CD4-positive, CD25-positive, alpha-beta regulatory T cell (primary cell): Measurements from ENCODE around the gene OXA1L. TPM values are rescaled to one million over a fixed set of nuclear protein-coding genes. Genes with fewer than 3 reads are reported as not detected.

ENCODE experiments used
- ATAC-seq, 2 donors: fragments of 150-1000 bp; cut with Tn5 transposase; one replicate each; pipeline ENCODE4 v1.10.0; 2021; ENCODE audit warnings: low read depth in 2 of 2, moderate number of reproducible peaks in 2 of 2, moderate library complexity in 1 of 2
- DNase-seq, 3 donors: peaks; one replicate each; pipeline versions ENCODE4 v3.0.0 to v3.0.0-alpha.2; 2012 to 2022; ENCODE audit warnings: mixed read lengths in 1 of 3
- H3K27ac ChIP-seq: one replicate; pipeline ENCODE4 v1.7.0; 2013; ENCODE audit warnings: mild to moderate bottlenecking, low read length; ENCODE audit not compliant: insufficient read depth, poor library complexity, severe bottlenecking
- H3K27me3 ChIP-seq: one replicate; pipeline ENCODE4 v1.7.0; 2013; ENCODE audit warnings: low read length; ENCODE audit not compliant: control insufficient read depth, insufficient read depth
- H3K36me3 ChIP-seq: one replicate; pipeline ENCODE4 v1.7.0; 2013; ENCODE audit warnings: mild to moderate bottlenecking, low read length, moderate library complexity; ENCODE audit not compliant: control insufficient read depth, insufficient read depth
- H3K4me1 ChIP-seq: 2 replicates; pipeline ENCODE4 v1.7.0; 2013; ENCODE audit warnings: mild to moderate bottlenecking, low read length; ENCODE audit not compliant: insufficient read depth, control insufficient read depth, poor library complexity, severe bottlenecking
- H3K4me3 ChIP-seq: one replicate; pipeline ENCODE4 v1.7.0; 2013; ENCODE audit warnings: low read depth, mild to moderate bottlenecking, low read length, moderate library complexity
- H3K9me3 ChIP-seq, 2 experiments: 1 replicate in 1 of 2; 2 replicates in 1 of 2; pipeline ENCODE4 v1.7.0; 2013; ENCODE audit warnings: low read length in 2 of 2, mild to moderate bottlenecking in 1 of 2, moderate library complexity in 1 of 2; ENCODE audit not compliant: control insufficient read depth in 2 of 2
- H3K27ac Mint-ChIP-seq, 3 donors: one replicate each; pipeline ENCODE4 v1.8.0; 2020 to 2022; ENCODE audit warnings: mild to moderate bottlenecking in 3 of 3, mixed read lengths in 3 of 3, moderate library complexity in 2 of 3
- H3K27me3 Mint-ChIP-seq: one replicate; pipeline ENCODE4 v1.8.0; 2022; ENCODE audit warnings: mild to moderate bottlenecking, mixed read lengths
- H3K36me3 Mint-ChIP-seq: one replicate; pipeline ENCODE4 v1.8.0; 2020; ENCODE audit warnings: mixed read lengths
- H3K4me1 Mint-ChIP-seq, 4 donors: one replicate each; pipeline ENCODE4 v1.8.0; 2020 to 2022; ENCODE audit warnings: mixed read lengths in 4 of 4, mild to moderate bottlenecking in 1 of 4
- H3K4me3 Mint-ChIP-seq, 4 donors: one replicate each; pipeline ENCODE4 v1.8.0; 2020 to 2022; ENCODE audit warnings: mild to moderate bottlenecking in 4 of 4, mixed read lengths in 4 of 4, moderate library complexity in 3 of 4
- H3K9me3 Mint-ChIP-seq, 7 donors: one replicate each; pipeline ENCODE4 v1.8.0; 2020 to 2022; ENCODE audit warnings: mixed read lengths in 7 of 7, mild to moderate bottlenecking in 3 of 7, moderate library complexity in 2 of 7
- polyA plus RNA-seq, 4 donors: library from polyadenylated mRNA; unstranded; fragments of 300-500 nt; fragmentation: Illumina TruSeq; gene quantifications; one replicate each; pipeline ENCODE4 v1.2.3, GENCODE V29; 2021
- total RNA-seq: library from RNA; stranded (reverse); gene quantifications from one replicate; pipeline ENCODE4 v1.2.3, GENCODE V29; 2022

OXA1L gene
- total and polyA plus RNA-seq, 5 donors from 2014 or later = 62.6 to 155 (median 83.2) TPM

- ATAC-seq (no peak), DNase-seq (no peak)
- Histone ChIP-seq H3K4me1 (no peaks in the 10 kb centered on the region), H3K4me3 (no peak overlapping the region), H3K36me3 (no peaks in the 10 kb centered on the region), H3K9me3 (no peaks in the 10 kb centered on the region), H3K27ac (no peak overlapping the region), H3K27me3 (no peaks in the 10 kb centered on the region)
- Mint-ChIP-seq H3K9me3 (peaks cover 0 to 1% (median 0%) of the 10 kb centered on the region in 7 donors), H3K27me3 (peaks cover 21% of the 10 kb centered on the region), H3K4me3 (peak overlapping the region in 1 of 4 donors; percentile 48), H3K4me1 (peaks cover 0 to 18% (median 9%) of the 10 kb centered on the region in 4 donors), H3K27ac (no peak overlapping the region), H3K36me3 (no peaks in the 10 kb centered on the region)
Measured at GRCh38 chr14:22813145-22813544, 46.7 kb downstream of the OXA1L start.

- ATAC-seq (no peak), DNase-seq (no peak)
- H3K27ac ChIP-seq = no peak overlapping the region
- no peaks in the 10 kb centered on the region for H3K27me3 ChIP-seq
- Mint-ChIP-seq H3K4me3 (no peak overlapping the region), H3K9me3 (peaks cover 0 to 1% (median 0%) of the 10 kb centered on the region in 7 donors), H3K36me3 (no peaks in the 10 kb centered on the region), H3K27me3 (peaks cover 23% of the 10 kb centered on the region), H3K27ac (no peak overlapping the region), H3K4me1 (peaks cover 0 to 24% (median 10%) of the 10 kb centered on the region in 4 donors)
- no peak overlapping the region for H3K4me3 ChIP-seq
- H3K4me1 ChIP-seq = no peaks in the 10 kb centered on the region
- H3K36me3 ChIP-seq = no peaks in the 10 kb centered on the region
- no peaks in the 10 kb centered on the region for H3K9me3 ChIP-seq
Measured at GRCh38 chr14:22814373-22814772, 47.9 kb downstream of the OXA1L start.

GRCh38 chr14:22814941-22815713 is 48.6 kb downstream of the OXA1L start, which contains the start of gene SLC7A7:
Gene SLC7A7, minus strand, starts transcription at chr14:22815435. Its CDS starts 2,037 bp downstream, at chr14:22813398.
- Mint-ChIP-seq H3K27me3 (peaks cover 26% of the 10 kb centered on the region), H3K9me3 (peaks cover 0 to 3% (median 0%) of the 10 kb centered on the region in 7 donors), H3K36me3 (no peaks in the 10 kb centered on the region), H3K4me3 (no peak within 1 kb of the TSS), H3K27ac (peak within 1 kb of the TSS in 1 of 3 donors; percentile 44), H3K4me1 (peaks cover 0 to 26% (median 12%) of the 10 kb centered on the region in 4 donors)
- ATAC-seq = no peak
- DNase-seq = no peak
- Histone ChIP-seq H3K4me1 (no peaks in the 10 kb centered on the region), H3K9me3 (no peaks in the 10 kb centered on the region), H3K4me3 (no peak within 1 kb of the TSS), H3K36me3 (no peaks in the 10 kb centered on the region), H3K27ac (no peak within 1 kb of the TSS), H3K27me3 (no peaks in the 10 kb centered on the region)

- Histone ChIP-seq H3K9me3 (no peaks in the 10 kb centered on the region), H3K27ac (no peak overlapping the region), H3K36me3 (no peaks in the 10 kb centered on the region), H3K27me3 (peaks cover 6% of the 10 kb centered on the region), H3K4me3 (no peak overlapping the region), H3K4me1 (peaks cover 10% of the 10 kb centered on the region)
- Mint-ChIP-seq H3K36me3 (no peaks in the 10 kb centered on the region), H3K4me3 (no peak overlapping the region), H3K27me3 (peaks cover 34% of the 10 kb centered on the region), H3K4me1 (peaks cover 10 to 37% (median 20%) of the 10 kb centered on the region in 4 donors), H3K9me3 (peaks cover 0 to 3% (median 0%) of the 10 kb centered on the region in 7 donors), H3K27ac (no peak overlapping the region)
- ATAC-seq (no peak), DNase-seq (no peak)
Measured at GRCh38 chr14:22819151-22819988, 52.9 kb downstream of the OXA1L start.

GRCh38 chr14:22820731-22821130 is 54.2 kb downstream of the OXA1L start:
- Mint-ChIP-seq H3K4me3 (no peak overlapping the region), H3K27me3 (peaks cover 37% of the 10 kb centered on the region)

GRCh38 chr14:22821193-22822015 is 54.9 kb downstream of the OXA1L start:
- Histone ChIP-seq H3K9me3 (no peaks in the 10 kb centered on the region), H3K27me3 (peaks cover 6% of the 10 kb centered on the region), H3K27ac (no peak overlapping the region), H3K4me1 (peaks cover 10% of the 10 kb centered on the region), H3K4me3 (no peak overlapping the region), H3K36me3 (no peaks in the 10 kb centered on the region)
- Mint-ChIP-seq H3K4me3 (peak overlapping the region in 2 of 4 donors; percentile 21 to 35), H3K27me3 (peaks cover 36% of the 10 kb centered on the region), H3K36me3 (no peaks in the 10 kb centered on the region), H3K4me1 (peaks cover 10 to 34% (median 23%) of the 10 kb centered on the region in 4 donors), H3K9me3 (peaks cover 0 to 3% (median 0%) of the 10 kb centered on the region in 7 donors), H3K27ac (no peak overlapping the region)
- no peak for ATAC-seq
- no peak for DNase-seq

More at GRCh38 chr14:22820731-22821130, 54.2 kb downstream of the OXA1L start:
- Mint-ChIP-seq H3K36me3 (no peaks in the 10 kb centered on the region), H3K27ac (no peak overlapping the region), H3K4me1 (peaks cover 10 to 37% (median 26%) of the 10 kb centered on the region in 4 donors), H3K9me3 (peaks cover 0 to 3% (median 0%) of the 10 kb centered on the region in 7 donors)
- Histone ChIP-seq H3K27me3 (peaks cover 6% of the 10 kb centered on the region), H3K27ac (no peak overlapping the region), H3K9me3 (no peaks in the 10 kb centered on the region), H3K36me3 (no peaks in the 10 kb centered on the region), H3K4me3 (no peak overlapping the region), H3K4me1 (peaks cover 10% of the 10 kb centered on the region)
- DNase-seq (no peak), ATAC-seq (no peak)

GRCh38 chr14:22822016-22822570 is 55.6 kb downstream of the OXA1L start:
- Mint-ChIP-seq H3K27ac (no peak overlapping the region), H3K4me1 (peaks cover 10 to 34% (median 23%) of the 10 kb centered on the region in 4 donors), H3K36me3 (no peaks in the 10 kb centered on the region), H3K27me3 (peaks cover 36% of the 10 kb centered on the region), H3K9me3 (peaks cover 0 to 3% (median 0%) of the 10 kb centered on the region in 7 donors), H3K4me3 (peak overlapping the region in 1 of 4 donors; percentile 46)
- H3K36me3 ChIP-seq = no peaks in the 10 kb centered on the region
- H3K27me3 ChIP-seq = peaks cover 6% of the 10 kb centered on the region
- H3K4me1 ChIP-seq = peaks cover 10% of the 10 kb centered on the region
- no peak overlapping the region for H3K27ac ChIP-seq
- no peak for ATAC-seq
- H3K4me3 ChIP-seq = no peak overlapping the region
- no peak for DNase-seq
- no peaks in the 10 kb centered on the region for H3K9me3 ChIP-seq
